HG03139 (cell line): Measurements from ENCODE around the gene USP2.

Experiments used
- ATAC-seq: cut with Tn5 transposase; IDR thresholded peaks from one replicate; pipeline ENCODE4 v1.9.1; 2021; ENCODE audit not compliant: unreplicated experiment

USP2 gene

DNA sequence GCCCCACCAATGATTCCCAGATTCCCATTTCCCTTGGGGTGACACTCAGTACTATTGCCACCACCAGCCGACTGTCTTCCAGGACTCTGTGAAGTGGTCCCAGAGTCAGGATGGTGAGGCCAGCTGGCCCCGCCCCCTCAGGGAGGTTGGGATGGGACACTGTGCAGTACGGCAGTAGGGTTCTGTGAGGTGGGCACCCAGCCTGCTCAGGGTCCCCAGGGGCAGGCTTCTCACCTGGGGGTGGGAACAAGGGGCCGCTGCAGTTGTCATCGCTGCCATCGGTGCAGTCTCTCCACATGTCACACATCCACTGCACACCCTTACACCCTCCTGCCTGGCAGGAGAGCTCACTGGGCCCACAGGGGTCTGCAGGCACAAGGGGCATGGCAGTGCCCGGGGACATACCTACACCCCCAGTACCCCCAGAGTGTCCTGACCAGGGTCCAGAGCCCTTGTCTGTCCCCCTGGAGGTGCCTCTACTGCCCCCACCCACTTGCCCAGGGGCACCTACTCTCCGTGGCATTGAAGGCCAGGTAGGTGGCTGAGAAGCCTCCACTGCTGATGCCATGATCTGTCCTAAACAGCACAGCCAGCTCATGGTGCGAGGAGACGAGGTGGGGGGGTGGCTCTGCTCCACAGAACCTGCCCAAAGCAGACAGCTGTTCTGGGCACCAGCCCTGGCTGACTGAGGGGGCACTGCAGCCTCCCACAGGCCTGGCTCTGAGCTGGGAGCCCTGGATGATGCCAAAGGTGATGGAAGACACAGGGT lies 38.9 kb downstream of the USP2 start:
- ATAC-seq, result no peak

DNA sequence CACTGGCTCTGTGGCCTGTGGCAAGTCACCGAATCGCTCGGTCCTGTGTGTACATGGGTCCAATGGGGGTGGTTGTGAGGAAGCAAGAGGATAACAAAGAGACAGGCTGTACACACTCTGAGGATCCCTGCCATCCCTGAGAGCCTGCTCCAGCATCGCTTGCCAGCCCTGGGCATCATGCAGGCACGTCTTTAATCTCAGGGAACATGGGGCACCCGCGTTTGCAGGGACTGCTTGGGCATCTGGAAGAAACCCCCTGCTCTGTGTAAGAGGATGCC lies 39.5 kb downstream of the USP2 start:
- no peak for ATAC-seq

DNA sequence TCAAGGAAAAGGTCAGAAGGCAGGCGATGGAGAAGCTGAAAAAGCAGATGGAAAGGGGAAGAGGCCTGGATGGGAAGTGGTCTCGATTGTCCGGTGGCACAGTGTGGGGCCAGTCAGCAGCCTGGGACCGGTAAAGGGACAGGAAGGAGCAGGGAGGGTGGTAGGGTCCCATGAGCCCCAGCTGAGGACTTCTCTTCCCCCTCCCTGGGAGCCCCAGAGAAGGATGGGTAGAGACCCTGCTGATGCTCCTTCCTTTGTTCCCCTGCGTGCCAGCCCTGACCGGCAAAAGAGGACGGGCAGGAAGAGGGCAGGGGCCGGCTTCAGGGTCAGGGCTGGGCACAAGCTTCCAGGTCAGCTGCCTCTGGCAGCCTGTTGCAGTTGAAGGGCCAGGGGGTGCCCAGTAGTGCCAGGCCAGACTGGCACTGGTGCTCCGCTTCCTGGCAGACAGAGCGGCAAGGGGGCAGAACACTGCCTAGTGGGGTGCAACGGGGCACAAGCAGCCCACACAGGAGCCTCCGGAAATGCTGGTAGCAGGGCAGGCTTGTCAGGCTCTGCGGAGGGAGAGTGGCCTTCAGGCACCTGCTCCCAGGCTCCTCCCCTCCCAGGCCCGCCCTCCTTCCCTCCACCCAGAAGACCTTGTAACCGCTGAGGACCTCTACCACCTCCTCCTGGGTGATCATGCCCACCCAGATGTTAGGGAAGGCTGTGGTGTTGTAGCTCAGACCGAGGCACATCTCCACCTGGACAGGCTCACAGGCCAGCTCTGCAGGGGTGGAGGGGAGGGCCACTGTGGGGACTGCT lies 40.1 kb downstream of the USP2 start:
- no peak for ATAC-seq

DNA sequence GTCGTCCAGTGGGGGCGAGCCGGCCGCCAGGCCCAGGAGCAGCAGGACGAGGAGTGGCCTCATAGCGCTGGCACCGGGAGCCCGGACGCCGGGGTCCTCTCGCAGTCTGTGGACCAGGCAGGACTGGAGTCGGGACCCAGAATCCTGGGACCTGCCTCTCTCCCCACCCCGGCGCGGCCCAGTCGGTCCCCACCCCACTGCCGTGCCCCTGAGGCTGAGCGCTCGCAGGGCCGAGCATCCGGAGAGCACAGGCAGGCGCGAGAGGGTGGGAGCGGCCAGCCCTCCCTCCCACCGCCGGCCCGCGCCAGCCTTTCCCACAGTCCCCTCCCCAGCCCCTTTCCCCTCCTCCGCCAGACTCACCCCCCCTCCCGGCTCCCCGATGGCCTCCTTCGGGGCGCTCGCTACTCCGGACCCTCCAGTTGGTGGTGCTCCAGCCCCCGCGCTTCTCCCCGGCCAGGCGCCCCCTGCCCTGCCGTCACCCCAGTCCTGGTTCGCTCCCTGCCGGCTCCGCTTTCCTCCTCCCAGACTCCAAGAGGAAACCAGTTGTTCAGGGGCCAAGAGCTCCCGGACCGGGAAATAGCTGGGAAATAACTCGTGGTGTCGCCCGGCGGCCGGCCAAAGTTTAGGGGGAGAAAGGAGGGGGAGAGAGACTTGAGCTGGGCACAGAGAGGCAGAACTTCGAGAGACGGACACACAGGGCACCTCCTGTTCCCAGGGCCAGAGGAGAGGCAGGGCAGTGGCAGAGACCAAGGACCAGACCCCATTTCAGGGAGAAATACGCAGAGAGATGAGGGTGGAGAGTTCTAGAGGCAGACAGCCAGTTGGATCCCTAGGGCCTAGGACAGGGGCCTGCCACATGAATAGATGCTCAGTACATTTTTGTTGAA lies 40.9 kb downstream of the USP2 start, which contains the start of gene C1QTNF5:
Gene C1QTNF5 (minus strand): TSS at position 549 of the 887 bp plus-strand sequence. CDS start 486 bp downstream, at position 63.
- ATAC-seq, result no peak

DNA sequence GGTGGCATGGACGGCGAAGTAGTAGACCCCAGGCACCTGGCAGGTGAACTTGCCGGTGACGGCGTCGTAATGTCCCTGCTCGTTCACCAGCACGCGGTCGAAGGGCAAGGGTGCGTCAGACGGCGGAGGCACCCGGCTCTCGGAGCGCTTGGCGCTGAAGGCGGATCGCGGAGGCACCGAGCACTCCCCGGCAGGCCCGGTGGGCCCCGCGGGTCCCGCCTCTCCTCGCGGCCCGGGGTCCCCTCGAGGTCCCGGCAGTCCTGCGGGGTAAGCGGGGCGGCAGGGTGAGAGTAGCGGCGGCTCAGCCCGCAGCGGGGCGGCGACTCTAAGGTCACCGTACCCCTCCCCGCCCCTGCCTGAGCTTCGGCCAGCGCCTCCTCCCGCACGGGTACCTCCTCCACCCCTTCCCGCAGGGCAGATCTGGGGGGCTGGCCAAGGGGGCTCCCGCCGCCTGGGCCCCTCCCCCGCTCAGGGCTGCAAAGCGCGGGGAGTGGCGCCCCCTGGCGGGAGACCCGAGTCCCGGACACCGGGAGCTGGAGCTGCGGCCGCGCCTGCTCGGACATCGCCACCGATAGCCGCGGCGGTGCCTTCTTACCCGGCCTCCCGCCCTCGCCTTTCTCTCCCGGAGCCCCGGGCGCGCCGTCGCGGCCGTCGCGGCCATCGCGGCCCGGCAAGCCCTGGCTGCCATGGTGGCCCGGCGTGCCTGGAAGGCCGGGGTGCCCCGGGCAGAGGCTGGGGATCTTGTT lies 41.7 kb downstream of the USP2 start:
- no peak for ATAC-seq

DNA sequence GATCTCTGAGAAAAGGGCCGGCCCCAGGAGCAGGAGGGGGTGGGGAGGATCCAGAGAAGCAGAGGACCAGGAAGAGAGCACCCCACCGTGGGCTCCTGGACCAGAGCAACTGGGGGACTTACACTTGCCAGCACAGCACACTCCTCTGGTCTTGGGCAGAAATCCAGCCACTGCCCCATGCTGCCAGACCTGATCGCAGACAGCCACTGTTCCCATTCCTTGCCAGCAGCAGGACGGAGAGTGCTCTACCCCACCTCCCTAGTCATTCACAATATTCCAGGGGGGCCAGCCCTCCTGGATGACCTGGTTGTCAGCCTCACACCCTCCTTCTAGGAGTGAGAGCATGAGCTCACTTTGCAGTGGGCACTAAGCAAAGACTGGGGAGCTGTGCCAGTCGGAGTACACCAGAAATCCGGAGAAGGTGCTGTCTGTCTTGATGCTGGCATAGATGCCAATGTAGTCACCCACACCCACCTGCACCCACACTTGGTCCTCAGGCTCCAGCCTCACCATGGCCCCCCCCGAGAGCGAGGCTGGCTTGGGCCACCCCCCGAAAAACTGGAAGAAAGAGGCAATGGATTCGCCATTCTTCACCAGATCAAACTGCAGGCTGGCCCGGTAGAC lies 42.4 kb downstream of the USP2 start:
- no peak for ATAC-seq

DNA sequence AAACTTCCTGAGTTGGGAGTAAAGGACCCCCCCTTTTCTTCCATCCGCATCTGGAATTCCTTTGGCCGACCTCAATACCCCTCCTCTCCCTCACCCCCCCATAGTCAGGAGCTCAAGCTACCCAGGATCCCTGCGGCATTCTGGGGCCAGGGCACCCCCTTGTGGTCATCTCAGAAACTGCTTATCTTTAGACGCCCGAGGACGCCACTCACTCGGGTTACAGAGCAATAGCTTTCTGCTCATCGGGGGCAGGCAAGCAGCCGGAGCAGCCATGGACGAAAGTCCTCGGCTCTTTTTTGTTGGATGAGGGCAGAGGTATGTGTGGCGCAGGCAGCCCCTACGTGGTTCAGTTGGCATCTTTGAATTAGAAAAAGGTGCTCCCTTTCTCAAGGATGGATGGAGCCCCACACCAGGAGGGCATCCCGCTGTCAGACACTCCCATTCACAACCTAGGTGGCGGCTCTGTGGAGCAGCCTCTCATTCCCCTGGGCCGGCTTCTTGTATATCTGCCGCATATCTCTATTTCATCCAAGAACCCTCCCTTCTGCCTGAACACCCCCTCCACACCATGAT lies 43.1 kb downstream of the USP2 start:
- ATAC-seq, result no peak

DNA sequence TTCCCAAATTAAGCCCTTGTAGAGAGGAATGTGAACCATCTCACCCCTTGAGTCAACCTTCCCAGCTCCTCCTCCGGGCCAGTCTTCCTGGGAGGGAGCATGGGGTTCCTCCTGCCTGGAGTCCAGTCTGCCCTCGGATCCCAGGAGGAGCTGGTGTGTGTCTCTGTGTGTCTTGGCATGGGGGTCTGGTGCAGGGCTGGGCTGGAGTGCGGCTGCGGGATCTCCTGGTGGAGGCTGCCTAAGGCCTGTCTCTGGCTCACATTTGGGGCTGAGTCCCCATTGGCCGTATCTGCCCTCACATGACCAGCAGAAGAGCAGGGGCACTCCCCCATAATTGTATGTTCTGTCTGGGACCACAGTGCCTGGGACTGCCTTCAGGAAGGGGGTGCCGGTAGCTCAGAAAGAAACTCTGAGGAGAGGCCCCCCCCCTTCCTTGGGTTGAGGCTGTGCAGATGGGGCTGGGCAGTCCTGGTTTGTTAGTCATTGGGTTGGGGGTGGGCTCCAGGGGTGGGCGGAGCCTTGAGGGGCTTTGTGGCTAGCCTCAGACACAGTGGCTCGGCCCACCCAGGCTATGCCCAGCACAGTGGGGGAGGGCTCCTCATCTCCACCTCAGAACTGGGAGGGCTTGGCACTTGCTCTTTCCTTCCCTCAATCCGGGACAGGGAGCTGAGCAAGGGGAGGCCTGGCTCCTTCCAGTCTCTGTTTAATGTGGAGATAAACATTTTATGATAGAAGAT lies 43.7 kb downstream of the USP2 start:
- ATAC-seq, result no peak

DNA sequence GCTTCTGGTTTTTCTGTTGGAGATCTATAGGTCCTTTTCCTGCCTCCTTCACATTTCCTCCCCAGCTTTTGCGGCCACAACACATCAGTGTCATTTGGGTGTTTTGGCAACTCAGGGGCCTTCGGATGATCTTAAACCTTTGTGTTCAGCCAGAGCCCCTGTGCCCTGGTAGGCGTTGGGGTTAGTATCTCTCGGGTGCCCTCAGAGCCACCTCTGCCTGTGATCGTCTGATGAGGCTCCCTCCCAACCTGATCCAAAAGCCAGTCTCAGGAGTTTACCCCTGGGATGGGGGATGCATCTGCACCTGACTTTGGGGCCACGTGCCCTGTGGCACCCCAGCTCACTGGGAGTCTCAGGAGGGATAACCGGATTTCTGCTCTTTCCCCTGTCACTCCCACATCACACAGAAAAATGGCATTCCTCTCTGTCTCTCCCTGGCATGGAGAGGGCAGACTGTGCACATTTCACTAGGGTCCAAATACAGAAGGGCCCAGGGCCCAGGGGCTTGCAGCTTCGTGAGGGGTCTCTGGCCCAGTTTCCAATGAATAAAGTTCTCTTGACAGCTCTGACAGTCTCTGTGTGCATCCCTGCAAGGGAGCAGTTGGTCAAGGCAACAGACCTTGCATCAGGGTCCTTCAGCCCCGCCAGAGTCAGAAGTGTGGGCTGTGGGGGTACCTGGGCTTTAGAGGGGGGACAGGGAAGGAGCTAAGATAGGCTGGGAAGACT lies 44.6 kb downstream of the USP2 start:
- ATAC-seq, result no peak

DNA sequence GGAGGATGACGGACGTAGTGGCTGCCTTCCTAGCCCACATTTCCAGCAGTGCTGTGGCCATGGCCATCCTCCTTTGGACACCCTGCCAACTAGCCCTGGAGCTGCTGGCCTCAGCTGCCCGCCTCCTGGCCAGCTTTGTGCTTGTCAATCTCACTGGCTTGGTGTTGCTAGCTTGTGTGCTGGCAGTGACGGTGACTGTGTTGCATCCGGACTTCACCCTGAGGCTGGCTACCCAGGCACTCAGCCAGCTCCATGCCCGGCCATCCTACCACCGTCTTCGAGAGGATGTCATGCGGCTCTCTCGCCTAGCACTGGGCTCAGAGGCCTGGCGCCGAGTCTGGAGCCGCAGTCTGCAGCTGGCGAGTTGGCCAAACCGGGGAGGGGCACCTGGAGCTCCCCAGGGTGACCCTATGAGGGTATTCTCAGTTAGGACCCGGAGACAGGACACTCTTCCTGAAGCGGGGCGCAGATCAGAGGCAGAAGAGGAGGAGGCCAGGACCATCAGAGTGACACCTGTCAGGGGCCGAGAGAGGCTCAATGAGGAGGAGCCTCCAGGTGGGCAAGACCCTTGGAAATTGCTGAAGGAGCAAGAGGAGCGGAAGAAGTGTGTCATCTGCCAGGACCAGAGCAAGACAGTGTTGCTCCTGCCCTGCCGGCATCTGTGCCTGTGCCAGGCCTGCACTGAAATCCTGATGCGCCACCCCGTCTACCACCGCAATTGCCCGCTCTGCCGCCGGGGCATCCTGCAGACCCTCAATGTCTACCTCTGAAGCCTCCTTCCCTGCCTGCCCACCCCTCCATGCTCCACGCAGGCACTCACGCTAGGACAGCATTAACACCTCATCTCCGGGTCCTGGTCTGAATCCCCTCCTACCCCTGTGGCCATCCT lies 45.6 kb downstream of the USP2 start:
- ATAC-seq, result no peak

DNA sequence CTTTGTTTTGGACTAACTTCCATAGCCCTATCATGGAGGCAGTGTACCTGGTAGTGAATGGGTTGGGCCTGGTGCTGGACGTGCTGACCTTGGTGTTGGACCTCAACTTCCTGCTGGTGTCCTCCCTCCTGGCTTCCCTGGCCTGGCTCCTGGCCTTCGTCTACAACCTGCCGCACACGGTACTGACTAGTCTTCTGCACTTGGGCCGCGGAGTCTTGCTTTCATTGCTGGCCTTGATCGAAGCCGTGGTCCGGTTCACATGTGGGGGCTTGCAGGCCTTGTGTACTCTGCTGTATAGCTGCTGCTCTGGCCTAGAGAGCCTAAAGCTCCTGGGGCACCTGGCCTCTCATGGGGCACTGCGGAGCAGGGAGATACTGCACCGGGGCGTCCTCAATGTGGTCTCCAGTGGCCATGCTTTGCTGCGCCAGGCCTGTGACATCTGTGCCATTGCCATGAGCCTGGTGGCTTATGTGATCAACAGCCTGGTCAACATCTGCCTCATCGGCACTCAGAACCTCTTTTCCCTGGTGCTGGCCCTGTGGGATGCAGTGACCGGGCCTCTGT lies 46.3 kb downstream of the USP2 start:
- ATAC-seq, result no peak

DNA sequence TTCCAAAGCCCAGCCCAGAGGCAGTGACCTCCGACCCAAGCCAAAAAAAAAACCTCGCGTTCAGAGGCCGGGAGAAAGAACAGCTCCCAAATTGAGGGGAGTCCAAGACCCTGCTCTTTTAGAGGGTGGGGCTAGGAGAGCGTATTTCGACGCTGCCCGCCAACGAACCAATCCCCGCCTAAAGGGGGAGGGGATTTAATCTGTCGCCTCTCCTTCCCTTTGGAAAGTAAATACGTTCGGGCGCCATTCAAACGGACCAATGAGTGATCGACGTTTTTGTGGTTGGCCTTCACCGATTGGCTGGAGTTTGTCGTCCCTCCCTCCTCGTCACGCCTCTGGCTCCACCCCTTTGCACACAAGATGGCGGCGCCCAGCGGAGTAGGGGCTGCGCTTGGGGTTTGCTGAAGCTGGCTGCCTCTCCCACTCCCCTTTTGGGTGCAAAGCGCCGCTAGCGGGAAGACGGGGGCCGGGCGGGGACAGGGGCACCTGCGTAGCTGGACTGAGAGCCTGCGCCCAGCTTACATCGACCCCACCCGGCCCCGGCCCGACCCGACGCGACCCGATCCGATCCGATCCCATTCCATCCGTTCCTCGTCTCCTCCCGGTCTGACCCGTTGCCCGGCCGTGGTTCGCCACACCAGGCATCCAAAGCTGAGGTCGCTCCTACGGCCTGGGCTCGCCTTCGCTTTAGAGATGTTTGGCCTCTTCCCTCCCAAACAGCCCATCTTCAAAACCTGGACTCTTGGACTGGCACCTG lies 47.1 kb downstream of the USP2 start, which contains the start of gene RNF26:
Gene RNF26 (plus strand): TSS at position 354 of the 757 bp plus-strand sequence. CDS start 596 bp downstream, outside the sequence.
- ATAC-seq, result peak; percentile 84

DNA sequence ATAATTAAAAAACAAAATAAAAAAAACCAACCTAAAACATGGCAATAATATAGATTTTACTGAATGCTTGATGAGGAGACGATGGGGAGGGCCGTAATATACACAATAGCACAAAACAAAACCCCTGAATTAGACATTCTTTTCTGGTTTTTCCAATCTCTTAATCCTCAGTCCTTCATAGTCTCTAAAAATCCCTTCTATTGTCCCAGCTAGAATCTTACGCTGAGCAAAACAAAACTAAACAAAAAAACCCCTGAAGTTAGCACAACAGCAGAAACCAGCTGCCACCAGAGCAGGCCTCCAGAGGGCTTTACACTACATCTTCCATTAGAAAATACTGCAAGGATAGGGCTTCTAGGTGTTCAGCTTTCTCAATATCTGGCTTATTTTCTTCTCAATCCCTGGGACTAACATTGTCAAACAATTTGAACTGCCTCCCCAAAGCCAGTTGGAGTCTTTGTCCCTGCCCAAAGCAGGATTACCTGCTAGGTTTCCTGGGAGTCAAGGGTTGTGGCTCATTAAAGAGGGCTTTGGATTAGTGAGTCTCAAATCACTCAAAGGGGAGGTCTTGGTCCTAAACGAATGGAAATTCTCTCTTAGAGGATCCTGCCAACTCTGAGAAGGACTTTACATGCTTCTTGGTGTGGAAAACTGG lies 49.3 kb downstream of the USP2 start:
- no peak for ATAC-seq

DNA sequence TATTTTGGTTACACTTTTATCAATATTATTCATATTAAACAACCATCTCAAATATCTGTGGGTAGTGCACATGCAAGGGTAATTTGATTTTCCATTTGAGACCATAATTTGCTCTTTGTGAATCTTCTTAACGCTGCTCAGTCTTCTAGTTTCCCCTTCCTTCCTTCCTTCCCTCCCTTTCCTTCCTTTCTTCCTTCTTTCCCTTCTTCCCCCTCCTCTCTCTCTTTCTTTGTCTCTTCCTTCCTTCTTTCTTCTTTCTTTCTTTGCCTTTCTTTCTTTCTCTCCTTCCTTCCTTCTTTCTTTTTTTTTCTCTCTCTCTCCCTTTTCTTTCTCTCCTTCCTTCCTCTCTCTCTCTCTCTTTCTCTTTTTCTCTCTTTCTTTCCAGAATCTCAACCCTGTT lies 51.3 kb downstream of the USP2 start:
- no peak for ATAC-seq

DNA sequence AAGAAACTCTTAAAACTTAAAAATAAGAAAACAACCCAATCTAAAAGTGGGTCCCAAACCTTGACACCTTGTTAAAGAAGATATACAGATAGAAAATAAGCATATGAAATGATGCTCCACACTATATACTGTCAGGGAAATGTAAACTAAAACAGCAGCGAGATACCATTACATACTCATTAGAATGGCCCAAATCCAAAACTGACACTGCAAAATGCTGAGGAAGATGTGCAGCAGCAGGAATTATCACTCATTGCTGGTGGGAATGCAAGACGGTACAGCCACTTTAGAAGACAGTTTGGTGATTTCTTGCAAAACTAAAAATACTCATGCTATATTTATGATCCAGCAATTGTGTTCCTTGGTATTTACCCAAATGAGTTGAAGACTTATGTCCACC lies 52.2 kb downstream of the USP2 start:
- ATAC-seq, result no peak

DNA sequence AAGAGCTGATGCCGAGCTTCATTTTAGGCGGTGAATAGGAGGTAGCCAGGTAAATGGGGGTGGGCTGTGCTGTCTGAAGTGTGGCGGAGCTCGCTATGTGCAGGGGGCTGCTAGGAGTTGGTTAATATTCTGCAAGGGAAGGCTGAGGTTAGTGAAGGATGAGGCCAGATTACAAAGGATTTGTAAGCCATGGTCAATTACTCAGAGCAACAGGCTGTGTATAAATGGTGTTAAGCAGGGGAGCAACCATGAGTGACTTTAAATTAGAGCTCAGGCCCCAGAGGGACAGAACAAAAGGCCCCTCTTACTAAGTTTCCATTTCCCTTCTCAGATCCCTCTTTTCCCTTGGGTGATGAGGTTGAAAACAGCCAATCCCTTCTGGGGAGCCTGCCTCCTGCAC lies 57.3 kb downstream of the USP2 start:
- no peak for ATAC-seq
